MCF 10A (cell line): ENCODE measurements around the gene SYT12. TPM values are rescaled to one million over a fixed set of nuclear protein-coding genes. Genes with fewer than 3 reads are reported as not detected.

Experiments used
- BruUV-seq: library from RNA; stranded (reverse); fragments of 400-500 nt; replicated peaks from 2 replicates; lab custom pipeline; 2021; lab: Mats Ljungman, UMichigan
- CTCF ChIA-PET: fragments of 300-600 bp; sonication (Branson Sonifier 250); formaldehyde crosslinking; extraction: SDS; loops from one replicate; lab custom pipeline; 2021; ENCODE audit warnings: antibody characterized with exemption, inconsistent platforms; lab: Yijun Ruan, JAX
- POLR2A ChIA-PET: fragments of 300-600, 350-650 bp; sonication (Branson Sonifier 250); formaldehyde crosslinking; extraction: SDS; loops from one replicate; lab custom pipeline; 2020; ENCODE audit warnings: antibody characterized with exemption, inconsistent platforms; lab: Yijun Ruan, JAX
- DNase-seq: peaks from one replicate; pipeline ENCODE4 v3.0.0-alpha.2; 2018; ENCODE audit not compliant: unreplicated experiment
- H3K27ac Mint-ChIP-seq: one replicate; pipeline ENCODE4 v1.8.0; 2022; ENCODE audit warnings: mild to moderate bottlenecking, low read depth, mixed read lengths; ENCODE audit not compliant: unreplicated experiment
- H3K27me3 Mint-ChIP-seq: one replicate; pipeline ENCODE4 v1.8.0; 2022; ENCODE audit warnings: mixed read lengths; ENCODE audit not compliant: insufficient read depth, unreplicated experiment
- H3K36me3 Mint-ChIP-seq: one replicate; pipeline ENCODE4 v1.8.0; 2022; ENCODE audit warnings: mild to moderate bottlenecking, moderate library complexity, mixed read lengths; ENCODE audit not compliant: insufficient read depth, unreplicated experiment
- H3K4me1 Mint-ChIP-seq: one replicate; pipeline ENCODE4 v1.8.0; 2022; ENCODE audit warnings: mixed read lengths; ENCODE audit not compliant: insufficient read depth, unreplicated experiment
- H3K4me3 Mint-ChIP-seq: one replicate; pipeline ENCODE4 v1.8.0; 2022; ENCODE audit warnings: mild to moderate bottlenecking, moderate library complexity, mixed read lengths; ENCODE audit not compliant: unreplicated experiment
- H3K9me3 Mint-ChIP-seq: one replicate; pipeline ENCODE4 v1.8.0; 2022; ENCODE audit warnings: mixed read lengths; ENCODE audit not compliant: unreplicated experiment
- intact Hi-C: fragments of 100-400 bp; cut with micrococcal nuclease; formaldehyde crosslinking; loops from 2 replicates; pipeline ENCODE4 v1.14.1; 2022
- total RNA-seq: library from RNA; stranded (reverse); gene quantifications from 2 replicates; pipeline ENCODE4 v1.2.3, GENCODE V29; 2022
- TF ChIP-seq, protein P1 (sequence below): fragments of 200-600 bp; IDR thresholded peaks from one replicate; pipeline ENCODE4 v1.8.0; 2022; ENCODE audit warnings: antibody characterized with exemption, mild to moderate bottlenecking; ENCODE audit not compliant: unreplicated experiment

SYT12 gene
- total RNA-seq, 1 experiment from 2014 or later = 0.44 TPM

DNA sequence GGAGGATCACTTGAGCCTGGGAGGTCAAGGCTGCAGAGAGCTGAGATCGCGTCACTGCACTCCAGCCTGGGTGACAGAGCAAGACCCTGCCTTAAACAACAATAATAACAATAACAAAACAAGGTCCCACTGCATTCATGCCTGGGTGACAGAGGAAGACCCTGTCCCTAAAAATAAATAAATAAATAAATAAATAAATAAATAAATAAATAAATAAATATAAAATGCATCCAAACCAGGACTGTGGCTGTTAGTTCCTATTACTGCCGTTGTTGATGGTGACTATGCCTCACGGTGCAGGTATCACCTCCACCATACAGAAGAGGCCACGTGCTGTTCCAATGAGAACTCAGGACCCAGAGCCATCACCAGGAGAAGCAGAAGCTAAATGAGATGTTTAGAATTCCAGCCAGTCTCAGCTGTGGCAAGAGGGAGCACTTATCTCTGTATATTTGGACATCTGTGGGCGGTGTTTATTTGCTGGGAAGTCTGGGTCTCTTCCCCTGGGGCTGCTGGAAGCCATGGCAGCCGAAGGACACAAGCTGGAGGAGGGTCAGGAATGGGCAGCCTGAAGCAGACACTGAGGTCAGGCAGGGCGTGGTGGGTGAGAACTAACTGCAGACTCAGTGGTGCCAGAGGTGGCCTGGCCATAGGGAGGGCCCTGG lies 26.2 kb upstream of the SYT12 start:
- DNase-seq = no peak
- intact Hi-C loops = no loop called here
- H3K27me3 Mint-ChIP-seq = no peaks in the 10 kb centered on the region
- ChIA-PET POLR2A (interaction anchor here (1.5 kb wide), 1 partner anchor 10 kb away, joined by 4 read pairs; no protein-coding TSS in a partner anchor), CTCF (interaction anchor here (0.7 to 0.8 kb wide), 2 partner anchors 20 to 26 kb away, joined by 4 to 5 read pairs; partner anchors contain the start of gene SYT12)
- no peak overlapping the region for H3K27ac Mint-ChIP-seq
- no peaks in the 10 kb centered on the region for H3K4me1 Mint-ChIP-seq
- no peaks in the 10 kb centered on the region for H3K36me3 Mint-ChIP-seq
- TF ChIP-seq, protein P1, sequence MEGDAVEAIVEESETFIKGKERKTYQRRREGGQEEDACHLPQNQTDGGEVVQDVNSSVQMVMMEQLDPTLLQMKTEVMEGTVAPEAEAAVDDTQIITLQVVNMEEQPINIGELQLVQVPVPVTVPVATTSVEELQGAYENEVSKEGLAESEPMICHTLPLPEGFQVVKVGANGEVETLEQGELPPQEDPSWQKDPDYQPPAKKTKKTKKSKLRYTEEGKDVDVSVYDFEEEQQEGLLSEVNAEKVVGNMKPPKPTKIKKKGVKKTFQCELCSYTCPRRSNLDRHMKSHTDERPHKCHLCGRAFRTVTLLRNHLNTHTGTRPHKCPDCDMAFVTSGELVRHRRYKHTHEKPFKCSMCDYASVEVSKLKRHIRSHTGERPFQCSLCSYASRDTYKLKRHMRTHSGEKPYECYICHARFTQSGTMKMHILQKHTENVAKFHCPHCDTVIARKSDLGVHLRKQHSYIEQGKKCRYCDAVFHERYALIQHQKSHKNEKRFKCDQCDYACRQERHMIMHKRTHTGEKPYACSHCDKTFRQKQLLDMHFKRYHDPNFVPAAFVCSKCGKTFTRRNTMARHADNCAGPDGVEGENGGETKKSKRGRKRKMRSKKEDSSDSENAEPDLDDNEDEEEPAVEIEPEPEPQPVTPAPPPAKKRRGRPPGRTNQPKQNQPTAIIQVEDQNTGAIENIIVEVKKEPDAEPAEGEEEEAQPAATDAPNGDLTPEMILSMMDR = no peak
- no TSS peak for BruUV-seq
- H3K9me3 Mint-ChIP-seq = no peaks in the 10 kb centered on the region
- H3K4me3 Mint-ChIP-seq = no peak overlapping the region

DNA sequence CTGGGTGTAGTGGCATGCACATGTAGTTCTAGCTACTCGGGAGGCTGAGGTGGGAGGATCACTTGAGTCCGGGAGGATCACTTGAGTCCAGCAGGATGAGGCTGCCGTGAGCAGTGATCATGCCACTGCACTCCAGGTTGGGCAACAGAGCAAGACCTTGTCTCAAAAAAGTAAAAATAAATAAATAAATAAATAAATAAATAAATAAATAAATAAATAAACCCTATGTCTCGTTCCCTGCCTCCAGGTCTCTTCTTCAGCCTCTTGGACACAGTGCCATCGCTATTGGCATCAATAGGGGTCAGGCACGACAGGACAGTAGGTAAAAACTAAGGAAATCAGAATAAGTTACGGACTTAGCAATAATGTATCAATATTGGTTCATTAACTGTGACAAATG lies 23.4 kb upstream of the SYT12 start:
- CTCF ChIA-PET = no interaction called here
- H3K9me3 Mint-ChIP-seq = no peaks in the 10 kb centered on the region
- POLR2A ChIA-PET = no interaction called here
- H3K27ac Mint-ChIP-seq = no peak overlapping the region
- no peaks in the 10 kb centered on the region for H3K4me1 Mint-ChIP-seq
- no peak overlapping the region for H3K4me3 Mint-ChIP-seq
- H3K27me3 Mint-ChIP-seq = no peaks in the 10 kb centered on the region
- H3K36me3 Mint-ChIP-seq = no peaks in the 10 kb centered on the region
- no TSS peak for BruUV-seq
- DNase-seq = no peak
- intact Hi-C loops = no loop called here
- TF ChIP-seq, protein P1 = no peak

DNA sequence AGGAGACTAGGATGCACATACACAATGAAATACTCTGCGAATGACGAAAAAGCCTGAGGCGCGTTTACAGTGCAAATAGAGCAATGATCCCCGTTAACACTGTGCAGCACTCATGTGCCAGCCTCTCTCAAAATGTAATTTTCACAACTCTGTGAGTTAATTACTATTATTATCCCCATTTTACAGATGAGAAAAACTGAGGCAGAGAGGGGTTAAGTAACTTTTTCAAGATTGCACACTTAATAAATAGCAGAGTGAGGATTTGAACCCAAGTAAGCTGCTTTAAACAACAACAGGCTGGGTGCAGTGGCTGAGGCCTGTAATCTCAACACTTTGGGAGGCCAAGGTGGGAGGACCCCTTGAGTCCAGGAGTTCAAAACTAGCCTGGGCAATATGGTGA lies 21.6 kb upstream of the SYT12 start:
- TF ChIP-seq, protein P1 = no peak
- ChIA-PET CTCF (interaction anchor here (0.6 kb wide), 1 partner anchor 26 kb away, joined by 3 read pairs; no protein-coding TSS in a partner anchor), POLR2A (no interaction called here)
- DNase-seq = no peak
- intact Hi-C loops = no loop called here
- Mint-ChIP-seq H3K9me3 (no peaks in the 10 kb centered on the region), H3K27ac (no peak overlapping the region), H3K4me1 (no peaks in the 10 kb centered on the region), H3K36me3 (no peaks in the 10 kb centered on the region), H3K4me3 (no peak overlapping the region), H3K27me3 (no peaks in the 10 kb centered on the region)
- no TSS peak for BruUV-seq

DNA sequence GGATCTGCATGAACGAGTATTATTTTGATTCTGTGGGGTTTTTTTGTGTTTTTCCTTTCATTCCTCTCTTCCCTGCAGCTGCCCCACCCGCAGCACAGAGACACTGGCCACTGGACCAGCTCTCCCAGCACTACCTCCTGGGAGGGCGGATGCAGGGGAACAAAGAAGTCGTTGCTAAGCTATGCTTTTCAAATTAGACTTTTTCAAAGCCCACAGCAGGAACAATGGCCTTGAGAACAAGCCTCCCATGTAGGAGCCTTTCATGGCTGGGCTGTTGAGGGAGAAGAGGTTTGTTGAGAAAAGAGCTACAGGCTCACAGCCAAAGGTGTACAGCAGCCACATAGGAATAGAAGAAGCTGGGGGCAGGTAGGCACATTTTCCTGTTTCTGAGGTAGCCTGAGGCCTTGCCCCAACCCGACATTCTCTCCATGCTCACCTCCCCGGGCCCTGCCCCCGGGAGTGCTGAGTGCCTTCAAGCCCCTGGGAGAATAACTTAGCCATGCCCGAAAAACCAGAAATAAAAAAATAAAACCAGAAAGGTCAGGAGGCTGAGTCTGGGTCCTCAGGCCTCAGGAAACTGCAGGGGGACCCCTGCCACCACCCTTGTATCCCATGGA lies 20.5 kb upstream of the SYT12 start:
- H3K9me3 Mint-ChIP-seq = no peaks in the 10 kb centered on the region
- no peaks in the 10 kb centered on the region for H3K27me3 Mint-ChIP-seq
- DNase-seq = no peak
- POLR2A ChIA-PET = no interaction called here
- H3K4me3 Mint-ChIP-seq = no peak overlapping the region
- no peaks in the 10 kb centered on the region for H3K36me3 Mint-ChIP-seq
- no peaks in the 10 kb centered on the region for H3K4me1 Mint-ChIP-seq
- CTCF ChIA-PET = interaction anchor here (0.7 kb wide), 1 partner anchor 261 kb away, joined by 3 read pairs; no protein-coding TSS in a partner anchor
- H3K27ac Mint-ChIP-seq = no peak overlapping the region
- TF ChIP-seq, protein P1 = no peak
- intact Hi-C loops = no loop called here
- no TSS peak for BruUV-seq
